ENCODE results near the gene DMD.

DMD gene

DNA sequence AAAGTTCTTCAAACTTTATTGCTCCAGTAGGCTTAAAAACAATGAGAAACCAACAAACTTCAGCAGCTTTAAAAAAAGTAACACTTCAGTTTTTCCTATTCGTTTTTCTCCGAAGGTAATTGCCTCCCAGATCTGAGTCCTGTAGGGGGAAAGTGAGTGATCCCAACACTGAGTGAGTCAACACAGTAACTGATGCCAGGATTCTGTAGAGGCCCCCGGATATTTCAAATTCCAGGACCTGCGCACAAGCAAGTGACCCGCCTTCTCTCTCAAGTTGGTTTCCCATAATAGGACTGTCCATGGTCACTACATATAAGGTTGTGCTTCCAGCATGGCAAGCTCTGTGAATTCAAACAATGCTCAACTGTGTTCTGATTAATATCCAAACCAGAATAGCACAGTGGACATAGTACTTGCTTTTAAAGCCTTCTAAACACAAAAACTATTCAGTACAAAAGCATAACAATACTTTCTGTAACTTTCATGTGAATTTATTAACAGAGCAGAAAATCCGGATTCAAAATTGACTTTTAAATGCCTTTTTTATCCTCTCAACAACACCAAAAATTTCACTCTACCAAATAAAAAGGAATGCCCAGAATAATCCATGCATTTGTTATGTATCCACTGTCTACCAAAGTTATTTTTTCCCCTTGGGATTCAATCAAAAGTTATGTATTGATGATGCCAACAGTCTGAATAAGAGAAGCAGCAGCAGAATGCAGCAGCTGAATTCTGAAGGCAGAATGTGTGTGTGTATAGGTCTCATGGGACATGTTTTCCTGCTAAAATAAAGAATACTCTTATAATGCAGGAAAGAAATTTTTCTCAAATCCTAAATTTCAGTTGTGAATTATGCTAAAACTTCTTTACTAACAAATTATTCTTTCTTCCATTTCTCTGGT is at the start of gene DMD:
TSS of gene DMD (minus strand) at position 194 of the 905 bp plus-strand sequence. CDS start 237 bp downstream, outside the sequence.
- in situ Hi-C loops (cut with MboI; ENCODE audit: low sequenced_read_pairs, unreplicated experiment) = no loop called here
- DNase-seq (ENCODE audit: low spot score) = no peak
- TF ChIP-seq, protein P1, sequence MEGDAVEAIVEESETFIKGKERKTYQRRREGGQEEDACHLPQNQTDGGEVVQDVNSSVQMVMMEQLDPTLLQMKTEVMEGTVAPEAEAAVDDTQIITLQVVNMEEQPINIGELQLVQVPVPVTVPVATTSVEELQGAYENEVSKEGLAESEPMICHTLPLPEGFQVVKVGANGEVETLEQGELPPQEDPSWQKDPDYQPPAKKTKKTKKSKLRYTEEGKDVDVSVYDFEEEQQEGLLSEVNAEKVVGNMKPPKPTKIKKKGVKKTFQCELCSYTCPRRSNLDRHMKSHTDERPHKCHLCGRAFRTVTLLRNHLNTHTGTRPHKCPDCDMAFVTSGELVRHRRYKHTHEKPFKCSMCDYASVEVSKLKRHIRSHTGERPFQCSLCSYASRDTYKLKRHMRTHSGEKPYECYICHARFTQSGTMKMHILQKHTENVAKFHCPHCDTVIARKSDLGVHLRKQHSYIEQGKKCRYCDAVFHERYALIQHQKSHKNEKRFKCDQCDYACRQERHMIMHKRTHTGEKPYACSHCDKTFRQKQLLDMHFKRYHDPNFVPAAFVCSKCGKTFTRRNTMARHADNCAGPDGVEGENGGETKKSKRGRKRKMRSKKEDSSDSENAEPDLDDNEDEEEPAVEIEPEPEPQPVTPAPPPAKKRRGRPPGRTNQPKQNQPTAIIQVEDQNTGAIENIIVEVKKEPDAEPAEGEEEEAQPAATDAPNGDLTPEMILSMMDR (IDR thresholded peaks at IDR 0.05; ENCODE audit: borderline replicate concordance, control extremely low read depth, extremely low read depth, insufficient read depth, missing control alignments) = no peak

DNA sequence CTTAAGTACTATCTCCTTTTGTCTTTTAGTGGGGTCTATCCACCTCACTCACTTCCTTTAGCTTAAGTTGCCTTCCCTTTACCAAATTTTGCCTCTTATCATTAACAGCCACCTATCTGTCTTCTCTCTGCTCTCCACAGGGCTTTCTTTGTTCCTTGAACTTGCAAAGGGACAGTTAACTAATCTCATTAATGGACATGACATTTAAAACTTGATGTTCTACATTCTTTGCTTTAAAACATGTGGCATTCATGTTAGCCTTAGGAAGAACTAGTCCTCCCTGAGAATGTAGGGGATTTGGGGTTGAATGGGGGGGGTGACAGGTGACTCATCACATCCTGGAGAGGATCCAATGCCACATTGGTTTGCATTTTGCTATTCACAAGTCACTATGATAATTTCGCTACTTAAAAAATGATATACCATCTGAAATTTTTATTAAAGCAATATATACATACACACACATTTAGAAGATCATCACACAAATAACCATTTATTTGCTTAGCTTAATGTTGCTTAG is 41.0 kb upstream of the DMD start:
- in situ Hi-C loops (cut with MboI; ENCODE audit: low sequenced_read_pairs, unreplicated experiment) = no loop called here

DNA sequence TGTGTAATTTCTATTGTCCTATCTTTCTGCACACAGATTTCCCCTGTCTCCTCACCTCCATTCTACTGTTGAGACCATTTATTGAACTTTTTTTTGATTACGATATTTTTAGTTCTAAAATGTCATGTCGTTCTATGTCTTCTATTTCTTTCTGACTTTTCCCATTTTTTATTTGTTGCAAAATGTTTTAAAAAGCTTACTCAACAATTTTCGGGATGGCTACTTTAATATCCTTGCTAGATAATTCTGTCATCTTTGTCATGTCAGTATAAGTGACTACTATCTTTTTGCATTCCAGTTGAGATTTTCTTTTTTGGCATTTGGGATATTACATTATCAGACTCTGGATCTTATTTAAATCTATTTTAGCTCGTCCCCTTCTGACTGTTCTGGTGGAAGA is 7.5 kb upstream of the DMD start:
- no peak for DNase-seq (ENCODE audit: low spot score)
- TF ChIP-seq, protein P1 (IDR thresholded peaks at IDR 0.05; ENCODE audit: borderline replicate concordance, control extremely low read depth, extremely low read depth, insufficient read depth, missing control alignments) = no peak
- in situ Hi-C loops (cut with MboI; ENCODE audit: low sequenced_read_pairs, unreplicated experiment) = no loop called here

More for the DNA sequence above, 41.0 kb upstream of the DMD start:
- TF ChIP-seq, protein P1 (IDR thresholded peaks at IDR 0.05; ENCODE audit: borderline replicate concordance, control extremely low read depth, extremely low read depth, insufficient read depth, missing control alignments) = no peak
- DNase-seq (ENCODE audit: low spot score) = no peak

DNA sequence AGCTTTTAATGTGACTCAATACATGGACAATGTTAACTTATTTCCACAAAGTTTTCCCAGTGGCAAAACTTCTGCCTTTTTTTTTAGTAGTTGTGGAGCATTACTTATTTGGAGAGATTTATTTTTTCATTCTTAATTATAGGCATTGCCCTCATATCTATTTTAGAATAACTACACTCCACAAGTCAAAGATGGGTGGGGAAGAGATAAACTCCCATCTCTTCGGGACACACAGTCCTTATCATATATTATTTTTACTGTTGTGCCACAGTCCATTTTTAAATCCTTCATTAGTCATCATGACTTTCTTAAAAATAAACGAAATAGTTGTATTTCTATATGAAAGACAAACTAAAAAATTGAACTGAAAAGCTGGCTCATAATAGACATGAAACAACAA is 1.2 kb downstream of the DMD start:
- TF ChIP-seq, protein P1 (IDR thresholded peaks at IDR 0.05; ENCODE audit: borderline replicate concordance, control extremely low read depth, extremely low read depth, insufficient read depth, missing control alignments) = no peak
- DNase-seq (ENCODE audit: low spot score) = no peak

DNA sequence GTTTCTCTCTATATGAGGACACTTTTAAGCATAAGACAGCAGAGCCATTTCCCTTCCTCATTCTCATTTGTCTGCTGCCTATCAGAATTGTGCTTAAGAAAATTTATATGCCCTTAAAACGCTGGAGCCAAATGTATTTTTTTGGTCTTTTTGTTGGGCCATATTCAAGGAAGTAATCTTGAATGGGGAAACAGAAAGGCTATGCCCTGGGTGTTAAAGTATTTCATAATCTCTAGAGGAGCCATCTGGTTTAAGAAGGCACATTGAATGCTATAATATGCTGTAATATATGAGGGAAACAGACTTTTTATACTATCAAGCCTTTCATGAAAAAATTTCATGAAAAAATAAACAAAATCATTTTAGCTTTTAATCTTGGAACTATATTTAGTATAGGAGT is 4.3 kb downstream of the DMD start:
- in situ Hi-C loops (cut with MboI; ENCODE audit: low sequenced_read_pairs, unreplicated experiment) = no loop called here
- TF ChIP-seq, protein P1 (IDR thresholded peaks at IDR 0.05; ENCODE audit: borderline replicate concordance, control extremely low read depth, extremely low read depth, insufficient read depth, missing control alignments) = no peak
- no peak for DNase-seq (ENCODE audit: low spot score)

More for the DNA sequence above, 1.2 kb downstream of the DMD start:
- in situ Hi-C loops (cut with MboI; ENCODE audit: low sequenced_read_pairs, unreplicated experiment) = no loop called here

DNA sequence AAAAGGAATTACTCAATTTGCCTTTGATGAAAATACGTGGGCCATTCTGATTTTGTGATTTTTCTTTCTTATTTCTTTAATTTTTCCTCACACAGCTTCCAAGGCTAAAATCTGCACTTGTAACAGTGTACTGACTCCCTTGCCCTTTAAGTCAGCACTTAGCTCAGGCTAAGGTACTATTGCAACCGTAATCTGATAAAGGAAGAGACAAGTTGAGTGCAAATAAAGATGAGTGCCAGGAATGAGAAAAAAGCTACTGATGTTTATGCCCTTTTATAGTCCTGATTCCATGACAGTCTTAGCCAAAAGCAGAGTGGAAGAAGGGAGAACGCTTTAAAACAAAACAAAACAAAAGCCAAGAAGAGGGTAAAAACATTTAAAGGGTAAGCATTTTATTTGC is 6.0 kb downstream of the DMD start:
- in situ Hi-C loops (cut with MboI; ENCODE audit: low sequenced_read_pairs, unreplicated experiment) = no loop called here
- TF ChIP-seq, protein P1 (IDR thresholded peaks at IDR 0.05; ENCODE audit: borderline replicate concordance, control extremely low read depth, extremely low read depth, insufficient read depth, missing control alignments) = no peak
- no peak for DNase-seq (ENCODE audit: low spot score)

Measured in GM13976 (cell line).